ENCODE measurements around the gene OCEL1.

Gene OCEL1

GRCh38 chr19:17240826-17241399, 14.9 kb downstream of the OCEL1 start:
- DNase-seq (ENCODE audit: low read depth) = no peak

- DNase-seq (ENCODE audit: low read depth) = no peak
Observed at GRCh38 chr19:17242431-17243208, 16.6 kb downstream of the OCEL1 start.

- no peak for DNase-seq (ENCODE audit: low read depth)
Observed at GRCh38 chr19:17243211-17243829, 17.3 kb downstream of the OCEL1 start.

GRCh38 chr19:17243830-17244617, 18.0 kb downstream of the OCEL1 start:
- no peak for DNase-seq (ENCODE audit: low read depth)

GRCh38 chr19:17244618-17245534, 18.9 kb downstream of the OCEL1 start:
- no peak for DNase-seq (ENCODE audit: low read depth)

- no peak for DNase-seq (ENCODE audit: low read depth)
Observed at GRCh38 chr19:17245535-17245984, 19.5 kb downstream of the OCEL1 start, which contains the start of gene NR2F6. NR2F6 (minus strand) TSS chr19:17245919; CDS start chr19:17245220, 699 bp downstream.

- no peak for DNase-seq (ENCODE audit: low read depth)
Observed at GRCh38 chr19:17246681-17247425, 20.8 kb downstream of the OCEL1 start.

GRCh38 chr19:17248011-17248776, 22.2 kb downstream of the OCEL1 start:
- DNase-seq (ENCODE audit: low read depth) = no peak

GRCh38 chr19:17249887-17250548, 24.0 kb downstream of the OCEL1 start:
- no peak for DNase-seq (ENCODE audit: low read depth)

GRCh38 chr19:17254636-17255035, 28.6 kb downstream of the OCEL1 start:
- DNase-seq (ENCODE audit: low read depth) = no peak

- no peak for DNase-seq (ENCODE audit: low read depth)
Observed at GRCh38 chr19:17255150-17255621, 29.2 kb downstream of the OCEL1 start.

- DNase-seq (ENCODE audit: low read depth) = no peak
Observed at GRCh38 chr19:17256130-17256529, 30.1 kb downstream of the OCEL1 start.

- DNase-seq (ENCODE audit: low read depth) = no peak
Observed at GRCh38 chr19:17259118-17259780, 33.2 kb downstream of the OCEL1 start.

- DNase-seq (ENCODE audit: low read depth) = no peak
Observed at GRCh38 chr19:17259934-17260333, 33.9 kb downstream of the OCEL1 start.

GRCh38 chr19:17260842-17261325, 34.9 kb downstream of the OCEL1 start:
- no peak for DNase-seq (ENCODE audit: low read depth)

- DNase-seq (ENCODE audit: low read depth) = no peak
Observed at GRCh38 chr19:17262557-17262956, 36.5 kb downstream of the OCEL1 start.

- DNase-seq (ENCODE audit: low read depth) = no peak
Observed at GRCh38 chr19:17263712-17264640, 38.0 kb downstream of the OCEL1 start.
